Panc1 (cell line): Measurements from ENCODE around the gene MYH8.
A peak's percentile ranks its signal among the peaks of the same experiment; 100 is the strongest.

Experiments used
- CTCF ChIP-seq: fragments of 450-650 bp; IDR thresholded peaks from 2 replicates; pipeline ENCODE4 v1.5.1; 2017; ENCODE audit warnings: mild to moderate bottlenecking
- POLR2AphosphoS5 ChIP-seq: IDR thresholded peaks from 2 replicates; pipeline ENCODE4 v1.6.1; 2012; ENCODE audit warnings: mild to moderate bottlenecking, low read depth, low read length, moderate library complexity
- TCF7L2 ChIP-seq: IDR thresholded peaks from 2 replicates; pipeline ENCODE4 v1.6.1; 2011; ENCODE audit warnings: mild to moderate bottlenecking, low read depth, low read length, inconsistent platforms

GRCh38 chr17:10349403-10349802 is 72.3 kb downstream of the MYH8 start:
- TF ChIP-seq CTCF, result peak; percentile 18; the same call in 1 of the 2 replicates
- no peak for TF ChIP-seq POLR2AphosphoS5
- no peak for TF ChIP-seq TCF7L2
